Right atrium auricular region (tissue), 2 donors: Measurements from ENCODE around the gene DFFA. TPM values are rescaled to one million over a fixed set of nuclear protein-coding genes. Genes with fewer than 3 reads are reported as not detected.
A peak's percentile ranks its signal among the peaks of the same experiment; 100 is the strongest.
"Not testable (repeated sequence)": the region's sequence is repeated elsewhere in the genome, so short reads cannot be mapped to it uniquely, and the experiment has no call there.

Experiments
- DNase-seq: peaks from one replicate; pipeline ENCODE4 v3.0.0-alpha.2; 2019; ENCODE audit warnings: low spot score
- H3K27ac ChIP-seq, 2 donors: fragments of 200-600 bp; sonication (generic); 1 replicate in 1 of 2; 2 replicates in 1 of 2; pipeline ENCODE4 v1.5.1; 2016 to 2019
- H3K27me3 ChIP-seq, 2 donors: fragments of 200-600 bp; sonication (generic); one replicate each; pipeline versions ENCODE4 v1.5.1 to v1.6.0; 2017 to 2019
- H3K36me3 ChIP-seq: fragments of 200-600 bp; sonication (generic); one replicate; pipeline ENCODE4 v1.5.1; 2016
- H3K4me1 ChIP-seq, 2 donors: fragments of 200-600 bp; sonication (generic); one replicate each; pipeline versions ENCODE4 v1.5.1 to v1.6.0; 2017 to 2019
- H3K4me3 ChIP-seq, 2 donors: fragments of 200-600 bp; sonication (generic); 1 replicate in 1 of 2; 2 replicates in 1 of 2; pipeline ENCODE4 v1.5.1; 2017 to 2019; ENCODE audit warnings: mild to moderate bottlenecking in 1 of 2, moderate library complexity in 1 of 2
- H3K9me3 ChIP-seq, 2 donors: fragments of 200-600 bp; sonication (generic); one replicate each; pipeline ENCODE4 v1.5.1; 2019
- CTCF ChIP-seq, 2 donors: fragments of 200-600 bp; sonication (generic); IDR thresholded peaks; one replicate each; pipeline ENCODE4 v1.5.1; 2019; ENCODE audit warnings: antibody characterized with exemption in 2 of 2
- total RNA-seq, 2 donors: library from RNA; depleted of rRNA; stranded (reverse); fragments of >200 nt; gene quantifications; one replicate each; pipeline ENCODE4 v1.1.0, GENCODE V29; 2016

DFFA gene
- total RNA-seq, 2 donors from 2014 or later = 17.6 to 19.0 TPM

- peak overlapping the region; percentile 86 to 87 for H3K4me3 ChIP-seq
- no peaks in the 10 kb centered on the region for H3K27me3 ChIP-seq
- peaks cover 0 to 32% of the 10 kb centered on the region in 2 donors for H3K4me1 ChIP-seq
- H3K9me3 ChIP-seq = no peaks in the 10 kb centered on the region
- H3K27ac ChIP-seq = peak overlapping the region; percentile 91
- H3K36me3 ChIP-seq = no peaks in the 10 kb centered on the region
- DNase-seq = no peak
- no peak for TF ChIP-seq CTCF (IDR thresholded peaks at IDR 0.05)
These were observed 3.2 kb upstream of the DFFA start for GRCh38 chr1:10475510-10475909.

- H3K27ac ChIP-seq = peak within 1 kb of the TSS; percentile 91
- no peak for TF ChIP-seq CTCF (IDR thresholded peaks at IDR 0.05)
These were observed 2.5 kb upstream of the DFFA start, which contains the start of gene PEX14 for GRCh38 chr1:10474613-10475507. TSS of gene PEX14 (plus strand) at chr1:10474950. CDS start at chr1:10474967, 17 bp downstream.

GRCh38 chr1:10474309-10474612, 1.9 kb upstream of the DFFA start:
- Histone ChIP-seq H3K27ac (peak overlapping the region in 1 of 2 donors; percentile 91), H3K4me1 (peaks cover 0 to 32% of the 10 kb centered on the region in 2 donors), H3K4me3 (peak overlapping the region; percentile 86 to 87)
- not testable (repeated sequence) for H3K36me3 ChIP-seq, H3K27me3 ChIP-seq, H3K9me3 ChIP-seq, DNase-seq

More at GRCh38 chr1:10474613-10475507, 2.5 kb upstream of the DFFA start, which contains the start of gene PEX14:
- H3K9me3 ChIP-seq = no peaks in the 10 kb centered on the region
- H3K4me3 ChIP-seq = peak within 1 kb of the TSS; percentile 86 to 87
- no peaks in the 10 kb centered on the region for H3K36me3 ChIP-seq
- H3K27me3 ChIP-seq = no peaks in the 10 kb centered on the region
- peaks cover 0 to 32% of the 10 kb centered on the region in 2 donors for H3K4me1 ChIP-seq
- peak; percentile 87 for DNase-seq

GRCh38 chr1:10473145-10473765, 926 bp upstream of the DFFA start:
- no peak for DNase-seq
- H3K4me1 ChIP-seq = peaks cover 0 to 32% of the 10 kb centered on the region in 2 donors
- no peak overlapping the region for H3K27ac ChIP-seq
- no peaks in the 10 kb centered on the region for H3K27me3 ChIP-seq
- H3K36me3 ChIP-seq = peaks cover 10% of the 10 kb centered on the region
- no peaks in the 10 kb centered on the region for H3K9me3 ChIP-seq
- TF ChIP-seq CTCF (IDR thresholded peaks at IDR 0.05) = no peak
- H3K4me3 ChIP-seq = peak overlapping the region in 1 of 2 donors; percentile 83

GRCh38 chr1:10471411-10472219, 714 bp downstream of the DFFA start:
- Histone ChIP-seq H3K27ac (peak overlapping the region; percentile 64 to 76), H3K36me3 (peaks cover 26% of the 10 kb centered on the region), H3K4me3 (peak overlapping the region; percentile 69 to 83), H3K9me3 (no peaks in the 10 kb centered on the region), H3K4me1 (peaks cover 0 to 29% of the 10 kb centered on the region in 2 donors), H3K27me3 (no peaks in the 10 kb centered on the region)
- no peak for TF ChIP-seq CTCF (IDR thresholded peaks at IDR 0.05)
- DNase-seq = no peak
